Measurements from ENCODE around the gene SPA17.

- TF ChIP-seq EP300 (IDR thresholded peaks at IDR 0.05) (no peak), CTCF (IDR thresholded peaks at IDR 0.05) (no peak), POLR2AphosphoS5 (IDR thresholded peaks at IDR 0.05) (no peak), POLR2A (IDR thresholded peaks at IDR 0.05) (no peak)
These were observed 33.0 kb upstream of the SPA17 start for GRCh38 chr11:124640666-124641065.
